NCI-H2196 treated with DMSO at 0.1 percent for 48 hours (cell line): Measurements from ENCODE around the gene GPR146.
"Not testable (repeated sequence)": the region's sequence is repeated elsewhere in the genome, so short reads cannot be mapped to it uniquely, and the experiment has no call there.

Experiments
- DNase-seq: peaks from one replicate; lab custom pipeline; 2025; ENCODE audit not compliant: unreplicated experiment; lab: John Stamatoyannopoulos, UW

The GPR146 gene

DNA sequence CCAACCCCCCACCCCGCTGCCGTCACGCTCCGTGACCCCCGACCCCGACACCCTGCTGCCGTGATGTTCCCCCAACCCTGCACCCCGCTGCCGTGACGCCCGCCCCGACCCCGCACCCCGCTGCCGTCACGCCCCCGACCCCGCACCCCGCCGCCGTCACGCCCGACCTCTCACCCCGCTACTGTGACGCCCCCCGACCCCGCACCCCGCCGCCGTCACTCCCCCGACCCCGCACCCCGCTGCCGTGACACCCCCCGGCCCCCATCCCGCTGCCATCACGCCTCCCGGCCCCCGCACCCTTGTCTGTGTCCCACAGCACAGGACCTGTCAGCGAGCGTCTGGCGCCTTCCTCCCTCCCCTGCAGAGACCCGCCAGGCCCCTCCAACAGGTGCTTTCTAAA, 29.7 kb downstream of the GPR146 start:
- DNase-seq: not testable (repeated sequence)

DNA sequence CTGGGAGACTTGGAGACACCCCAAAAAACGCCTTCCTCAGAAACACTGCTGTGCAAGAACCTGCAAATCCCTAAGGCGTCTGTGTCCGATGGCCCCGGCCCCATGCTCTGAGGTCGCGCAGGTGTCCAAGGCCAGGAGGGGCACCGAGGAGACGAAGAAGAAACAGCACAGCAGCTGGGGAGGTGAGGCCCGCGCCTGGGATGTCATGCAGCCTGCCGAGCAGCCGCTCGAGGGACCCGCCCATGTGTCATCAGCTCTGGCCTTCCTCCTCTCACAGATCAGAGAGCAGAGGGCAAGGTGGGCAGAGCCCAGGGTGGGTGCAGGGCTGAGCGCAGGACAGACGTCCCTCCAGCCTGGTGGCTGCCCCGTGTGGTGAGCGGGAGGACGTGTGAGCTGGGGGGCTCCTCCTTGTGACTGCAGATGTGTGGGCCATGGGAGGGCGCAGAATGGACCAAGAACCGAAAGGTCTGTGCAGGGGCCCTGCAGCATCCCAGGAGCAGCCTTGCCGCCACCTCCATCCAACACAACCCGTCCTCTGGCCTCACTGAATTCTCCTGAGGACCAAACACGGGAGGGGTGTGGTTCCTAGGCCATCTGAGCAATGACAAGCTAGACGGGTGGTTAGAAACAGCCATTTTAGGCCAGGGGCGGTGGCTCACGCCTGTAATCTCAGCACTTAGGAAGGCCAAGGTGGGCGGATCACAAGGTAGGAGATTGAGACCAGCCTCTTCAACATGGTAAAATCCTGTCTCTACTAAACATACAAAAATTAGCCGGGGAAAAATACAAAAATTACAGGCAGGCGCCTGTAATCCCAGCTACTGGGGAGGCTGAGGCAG, 30.5 kb downstream of the GPR146 start:
- DNase-seq: no peak

DNA sequence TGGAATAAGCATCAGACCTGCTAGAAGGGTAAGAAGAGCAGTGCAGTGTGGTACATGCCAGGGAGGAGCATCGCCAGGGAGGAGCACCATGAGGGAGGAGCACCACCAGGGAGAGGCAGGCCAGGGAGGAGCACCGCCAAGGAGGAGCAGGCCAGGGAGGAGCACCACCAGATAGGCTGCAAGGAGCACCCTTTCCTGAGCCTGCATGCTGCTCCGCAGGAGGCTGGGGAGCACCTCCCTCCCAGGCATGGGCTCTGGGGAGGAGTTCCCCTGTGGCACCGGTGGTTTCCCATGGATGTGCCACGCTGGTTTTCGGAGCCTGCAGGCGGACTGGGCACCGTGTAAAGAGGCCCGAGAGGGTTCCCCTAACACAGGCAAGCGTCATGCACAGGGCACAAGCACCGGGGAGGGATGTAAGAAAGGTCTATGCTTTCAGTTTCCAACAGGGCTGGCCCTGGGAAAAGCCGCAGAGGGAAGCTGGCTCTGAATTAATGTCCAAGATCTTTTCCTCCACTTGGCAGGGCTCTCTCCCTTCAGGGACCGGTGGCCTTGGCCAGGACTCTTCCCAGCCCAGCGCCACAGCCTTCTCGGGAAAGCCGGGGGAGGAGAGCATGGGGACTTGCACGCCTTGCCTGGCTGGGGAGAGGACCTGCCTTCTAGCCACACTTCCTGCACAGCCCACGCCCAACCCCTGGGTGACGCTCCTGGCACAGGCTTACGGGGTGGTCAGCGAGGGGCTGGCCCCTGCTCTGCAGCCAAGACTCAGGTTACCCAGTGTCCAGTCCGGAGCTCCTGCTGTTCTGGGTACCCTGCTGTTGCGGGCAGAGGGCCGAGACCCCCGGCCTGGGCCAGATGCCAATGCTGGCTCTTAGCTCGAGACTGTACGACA, 32.1 kb downstream of the GPR146 start:
- DNase-seq: no peak

DNA sequence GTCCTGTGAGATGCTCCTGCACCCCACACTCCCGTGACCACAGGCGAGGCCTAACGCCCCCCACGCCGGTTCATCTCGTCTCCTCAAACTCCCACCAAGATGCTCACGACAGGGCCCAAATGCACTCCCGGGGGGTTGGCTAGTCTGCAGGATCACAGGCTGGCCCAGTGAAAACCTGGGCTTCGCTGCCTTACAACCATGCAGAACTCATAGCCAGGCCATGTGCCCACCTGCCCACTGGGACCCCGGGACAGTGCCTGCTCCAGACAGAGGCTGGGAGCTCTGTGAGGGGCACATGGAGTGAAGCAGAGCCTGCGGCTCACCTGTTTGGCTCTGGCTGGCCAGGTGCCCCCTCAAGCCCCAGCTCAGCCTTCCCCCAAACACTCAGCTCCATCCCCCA, 34.2 kb downstream of the GPR146 start:
- DNase-seq: no peak

DNA sequence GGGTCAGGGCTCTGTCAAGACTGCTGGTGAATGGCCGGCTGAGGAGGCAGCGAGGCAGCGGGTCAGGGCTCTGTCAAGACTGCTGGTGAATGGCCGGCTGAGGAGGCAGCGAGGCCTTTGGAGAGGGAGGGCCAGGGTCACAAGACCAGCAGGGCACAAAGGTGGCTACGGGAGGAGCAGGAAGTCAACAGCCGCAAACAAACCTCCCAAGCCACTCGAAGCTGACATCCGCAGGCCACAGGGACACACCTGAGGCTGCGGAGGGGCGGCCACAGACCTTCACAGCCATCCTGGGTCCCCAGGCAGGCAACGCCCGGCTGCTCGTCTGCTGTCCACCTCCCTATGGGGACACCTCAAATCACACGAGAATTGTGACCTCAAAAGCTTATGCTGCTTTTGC, 34.6 kb downstream of the GPR146 start:
- DNase-seq: no peak

DNA sequence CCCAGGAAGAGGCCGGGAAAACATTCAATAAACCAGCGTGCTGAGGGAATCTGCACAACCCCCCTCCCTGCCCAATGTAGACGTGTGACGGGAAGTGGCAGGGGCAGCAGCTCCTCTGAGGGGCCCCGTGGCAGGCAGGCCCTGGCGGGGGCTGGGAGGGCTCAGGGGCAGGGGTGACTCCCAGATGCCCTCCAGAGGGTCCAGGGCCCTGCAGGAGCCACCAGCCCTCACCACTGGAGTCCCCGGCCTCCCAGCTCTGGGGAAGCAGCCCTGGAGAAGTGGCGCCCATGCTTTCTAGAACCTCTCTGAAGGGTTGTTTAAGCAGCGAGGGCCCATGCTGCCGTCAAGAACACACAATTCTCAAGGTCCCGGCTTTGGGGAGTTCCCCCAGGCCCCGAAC, 35.2 kb downstream of the GPR146 start:
- DNase-seq: no peak

DNA sequence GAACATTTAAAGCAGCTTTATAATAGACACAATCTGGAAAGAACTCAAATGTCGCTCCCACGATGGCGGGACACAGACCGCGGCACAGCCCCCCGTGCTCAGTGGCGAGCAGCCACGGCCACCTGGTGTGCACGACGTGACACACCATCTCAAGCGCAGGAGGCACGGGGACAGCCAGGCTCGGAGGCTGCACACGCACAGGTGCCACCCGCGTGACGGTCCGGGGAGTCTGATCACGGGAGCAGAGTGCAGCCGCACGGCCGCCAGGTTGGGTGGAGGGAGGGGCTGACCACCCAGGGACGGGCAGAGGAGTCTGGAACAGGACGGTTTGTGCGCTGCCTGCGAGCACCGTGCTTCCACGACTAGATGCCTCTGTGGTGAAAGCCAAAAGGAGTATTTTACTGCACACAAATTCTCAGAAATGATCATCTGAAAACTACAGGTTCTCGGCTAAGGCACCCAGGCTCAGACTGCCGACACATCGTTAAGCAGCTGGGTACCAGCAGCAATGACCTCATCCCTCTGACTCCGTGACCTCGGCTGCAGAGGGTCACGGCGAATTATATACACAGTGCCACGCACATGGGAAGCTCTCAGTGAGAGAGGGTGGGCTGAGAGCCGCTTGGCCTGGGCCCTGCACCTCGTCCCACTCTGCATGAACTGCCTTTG, 36.0 kb downstream of the GPR146 start:
- DNase-seq: no peak

DNA sequence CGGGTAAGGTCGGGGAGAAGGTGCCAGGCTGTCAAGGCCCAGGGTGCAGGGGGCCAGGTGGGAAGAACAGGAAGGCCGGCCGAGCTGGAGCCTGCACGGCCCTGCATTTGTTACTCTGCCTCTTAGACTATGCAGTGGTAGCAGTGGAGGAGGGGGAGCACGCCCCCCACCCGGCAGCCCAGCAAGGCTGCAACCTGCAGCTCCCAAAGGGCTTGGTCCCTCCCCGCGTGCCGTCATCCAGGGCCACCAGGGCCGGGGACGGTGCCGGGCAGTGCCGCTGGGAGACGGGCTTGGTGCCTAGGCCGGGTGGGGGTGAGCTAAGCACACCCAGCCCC, 36.5 kb downstream of the GPR146 start:
- DNase-seq: no peak

DNA sequence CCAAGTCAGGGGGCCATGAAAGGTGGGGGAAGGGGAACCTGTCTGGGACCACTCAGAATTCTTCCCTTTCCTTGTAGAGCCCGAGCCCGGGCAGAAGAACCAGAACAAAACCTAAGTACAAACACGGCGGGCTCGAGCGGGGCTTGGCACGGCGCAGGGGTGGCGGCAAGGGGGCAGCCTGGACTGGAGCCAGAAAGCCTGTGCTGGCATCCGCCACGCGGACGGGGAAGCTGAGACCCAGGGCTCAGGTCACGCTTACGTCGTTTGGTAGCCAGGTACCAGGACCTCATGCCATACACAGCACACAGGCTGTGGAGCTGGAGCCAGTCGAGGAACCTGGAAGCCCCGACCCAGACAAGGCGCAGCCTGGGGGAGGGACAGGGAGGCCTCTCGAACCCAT, 37.0 kb downstream of the GPR146 start:
- no peak for DNase-seq

DNA sequence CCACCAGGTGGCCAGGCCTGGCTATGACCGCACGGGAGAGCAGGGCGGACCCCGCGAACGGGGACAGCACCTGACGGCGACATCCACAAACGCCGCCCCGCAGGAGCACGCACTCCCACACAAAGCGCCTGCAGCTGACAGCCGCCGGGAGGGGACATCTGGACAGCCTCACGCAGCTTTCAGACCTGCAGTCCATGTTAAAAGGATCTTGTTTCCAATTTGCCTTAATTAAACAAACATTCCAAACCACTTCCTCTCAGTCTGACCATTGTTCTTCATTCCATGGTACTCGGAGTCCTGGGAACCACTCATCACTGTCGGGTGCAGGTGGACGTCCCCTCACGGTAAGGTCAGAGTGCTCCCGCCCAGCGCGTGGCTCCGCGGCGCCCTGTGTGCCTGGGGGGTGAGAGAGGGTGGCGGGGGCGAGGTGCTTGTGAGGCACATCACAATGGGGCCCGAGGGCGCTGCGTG, 37.6 kb downstream of the GPR146 start:
- DNase-seq: peak; percentile 54

DNA sequence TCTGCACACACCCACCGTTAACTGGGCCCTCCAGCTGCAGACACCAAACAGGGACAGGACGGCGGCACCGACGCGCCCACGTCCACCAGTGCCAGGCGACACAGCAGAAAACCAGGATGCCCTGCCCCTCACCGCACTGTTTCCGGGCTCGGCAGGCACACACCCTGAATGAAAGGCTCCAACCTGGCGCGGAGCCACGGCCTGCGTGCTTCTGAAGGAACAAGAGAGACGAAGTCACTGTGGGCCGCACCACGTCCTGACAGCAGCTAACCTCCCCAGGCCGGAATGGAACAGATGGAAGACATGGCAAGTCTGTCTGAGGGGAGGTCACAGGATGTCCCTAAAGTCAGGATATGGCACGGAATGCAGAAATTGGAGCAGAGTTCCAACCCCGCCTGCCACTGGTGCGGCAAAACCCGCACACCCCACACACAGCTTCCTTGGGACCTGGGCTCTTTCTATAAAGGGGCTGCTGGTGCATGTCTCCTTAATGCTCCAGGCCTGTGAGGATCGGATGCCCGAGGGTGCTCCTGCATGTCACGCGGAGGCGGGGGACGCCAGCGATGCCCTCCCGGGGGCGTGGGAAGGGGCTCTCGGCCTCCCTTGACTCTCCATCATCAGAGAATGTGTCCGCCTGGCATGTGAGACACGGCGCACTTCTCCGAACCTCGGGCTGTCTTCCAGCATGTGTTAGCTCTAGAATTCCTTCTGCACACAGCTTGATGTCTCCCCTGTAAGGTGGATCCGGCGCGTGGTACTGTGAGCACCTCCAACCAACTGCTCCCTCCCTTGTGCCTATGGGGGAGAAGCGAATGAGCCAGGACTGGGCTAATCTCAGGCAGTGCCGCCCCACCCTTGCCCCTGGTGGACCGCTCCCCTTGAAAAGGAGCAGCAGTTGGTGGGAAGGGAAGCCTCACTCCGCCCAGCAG, 39.6 kb downstream of the GPR146 start:
- DNase-seq: no peak

DNA sequence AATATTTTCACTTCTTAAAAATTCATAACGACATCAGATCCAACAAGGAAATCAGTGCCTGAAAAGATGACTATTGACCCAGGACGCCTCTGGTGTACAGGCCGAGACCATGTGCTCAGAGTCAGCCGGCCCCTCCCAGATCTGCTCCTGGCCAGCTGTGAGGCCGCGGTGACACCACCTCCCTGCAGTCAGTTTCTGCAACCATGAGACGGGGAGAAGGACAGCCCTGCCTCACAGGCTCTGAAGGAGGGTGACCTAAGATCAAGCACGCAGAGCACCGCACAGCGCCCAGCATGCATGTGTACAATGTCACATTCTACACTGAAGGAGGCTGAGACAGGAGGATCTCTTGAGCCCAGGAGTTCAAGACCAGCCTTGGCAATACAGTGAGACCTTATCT, 40.9 kb downstream of the GPR146 start:
- no peak for DNase-seq

DNA sequence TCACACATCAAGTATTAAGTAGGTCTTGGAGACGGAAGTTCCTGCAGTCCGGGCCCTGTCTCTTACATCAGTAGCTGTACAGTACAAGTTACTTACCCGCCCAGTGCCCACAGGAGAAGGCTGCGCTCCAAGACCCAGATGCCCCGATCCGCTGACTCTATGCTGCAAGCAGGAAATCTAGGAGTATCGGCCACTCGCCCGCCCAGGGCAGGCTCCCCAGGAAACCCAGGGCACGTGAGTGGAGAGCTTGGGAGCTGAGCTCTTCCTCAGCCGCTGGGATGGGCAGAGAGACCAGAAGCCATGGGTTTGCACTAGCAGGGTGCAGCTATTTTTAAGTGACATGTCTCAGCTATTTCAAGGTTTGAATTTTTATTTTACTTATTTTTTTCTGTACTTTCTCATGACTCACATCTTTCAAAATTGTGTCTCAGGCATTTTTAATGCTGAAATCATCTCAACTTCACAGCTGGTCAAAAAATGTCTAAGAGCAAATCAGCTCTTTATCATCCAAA, 41.6 kb downstream of the GPR146 start:
- DNase-seq: no peak

DNA sequence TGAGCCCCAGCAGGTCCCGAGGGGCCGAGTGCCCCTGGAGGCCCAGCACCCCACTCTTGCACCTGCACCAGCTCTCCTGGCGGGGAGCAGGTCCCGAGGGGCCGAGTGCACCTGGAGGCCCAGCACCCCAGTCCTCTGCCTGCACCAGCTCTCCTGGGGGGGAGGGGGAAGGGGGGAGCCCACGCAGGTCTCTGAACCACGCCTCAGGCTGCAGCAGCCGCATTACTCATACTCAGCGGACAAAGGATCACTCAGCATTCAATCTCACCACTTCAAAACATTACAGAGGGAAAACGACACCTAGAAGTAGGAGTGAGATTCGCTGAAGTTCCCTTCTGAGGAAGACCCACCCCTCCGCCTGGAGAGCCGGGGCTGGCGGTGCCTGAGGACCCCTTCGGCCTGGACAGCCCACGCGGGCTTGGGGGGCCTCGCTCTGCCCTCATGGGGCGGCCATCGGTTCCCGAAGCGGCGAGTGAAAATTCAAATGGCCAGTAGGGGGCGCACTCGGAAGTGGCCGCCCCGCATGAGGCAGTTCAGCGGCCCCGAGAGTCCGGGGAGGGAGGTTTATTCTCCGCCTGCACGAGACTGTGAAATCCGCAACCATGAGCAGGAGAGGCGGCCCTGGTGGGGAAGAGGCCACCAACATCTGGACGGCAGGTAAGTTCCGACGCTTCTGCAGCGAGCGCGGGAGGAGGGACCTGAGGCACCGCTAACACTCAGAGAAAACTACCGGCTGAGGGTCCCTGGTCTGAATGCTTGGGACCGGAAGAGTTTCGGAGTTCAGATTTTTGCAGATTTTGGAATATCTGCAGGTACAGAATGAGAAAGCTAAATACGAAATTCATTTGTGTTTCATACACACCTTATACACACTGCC, 42.5 kb downstream of the GPR146 start:
- no peak for DNase-seq

DNA sequence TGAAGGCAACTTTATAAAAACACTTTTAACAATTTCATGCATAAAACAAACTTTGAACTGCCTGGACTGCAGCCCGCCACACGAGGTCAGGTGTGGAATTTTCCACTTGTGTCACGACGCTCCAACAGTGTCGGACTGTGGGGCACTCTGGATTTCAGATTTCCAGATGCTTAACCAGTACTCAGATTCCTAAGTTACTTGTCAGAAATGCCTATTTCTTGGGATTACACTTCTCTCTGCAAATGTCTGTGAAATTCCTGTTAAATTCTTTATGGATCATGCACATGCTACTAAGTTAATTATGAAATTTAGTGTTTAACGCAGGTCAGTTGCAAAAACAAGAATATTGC, 43.1 kb downstream of the GPR146 start:
- DNase-seq: no peak

DNA sequence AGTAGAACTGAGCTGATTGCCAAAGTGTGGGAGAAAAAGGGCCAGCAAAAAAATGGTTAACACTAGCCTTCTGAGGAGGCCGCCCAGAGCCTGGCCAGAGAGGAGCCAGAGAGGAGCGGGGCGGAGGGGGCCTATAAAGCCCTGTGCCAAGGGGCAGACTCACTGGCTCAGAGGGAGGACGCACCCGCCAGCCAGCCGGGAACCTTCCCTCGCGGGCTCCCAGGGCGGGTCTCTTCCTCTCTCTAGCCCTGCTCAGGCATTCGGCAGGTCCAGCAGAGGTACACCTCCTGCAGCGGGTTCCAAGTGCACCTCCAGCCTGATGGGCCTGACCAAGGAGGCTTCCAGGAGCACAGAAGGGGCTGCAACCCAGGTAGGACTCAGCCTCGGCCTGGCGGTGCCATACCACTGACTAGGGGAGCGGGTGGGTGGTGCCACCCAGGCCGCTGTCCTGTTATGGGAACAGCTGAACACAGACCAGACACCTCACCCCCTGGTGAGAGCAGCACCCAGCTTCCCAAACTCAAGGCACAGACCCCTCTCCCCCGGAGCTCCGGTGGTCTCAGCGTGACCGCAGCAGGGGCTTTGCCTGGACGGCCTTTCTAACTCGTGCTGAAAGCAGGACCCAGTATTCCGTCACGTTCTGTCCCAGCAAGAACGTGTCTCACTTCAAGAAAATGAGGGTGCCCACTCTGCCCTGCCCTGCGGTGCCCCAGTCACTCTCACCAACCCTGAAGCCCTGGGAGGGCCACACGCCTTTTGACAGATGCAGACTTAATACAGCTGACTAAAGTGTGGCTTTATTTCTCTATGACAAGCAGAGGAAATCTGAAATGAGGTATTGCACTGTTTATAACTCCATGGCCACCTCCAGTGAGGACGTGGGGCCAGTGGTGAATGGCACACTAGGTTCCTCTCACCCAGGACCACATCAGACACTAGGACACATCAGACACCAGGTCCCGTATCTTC, 43.9 kb downstream of the GPR146 start, which contains the start of gene GPER1:
Gene GPER1 (plus strand): TSS at position 162 of the 969 bp plus-strand sequence. CDS start 3,616 bp downstream, outside the sequence.
- DNase-seq: peak; percentile 24

DNA sequence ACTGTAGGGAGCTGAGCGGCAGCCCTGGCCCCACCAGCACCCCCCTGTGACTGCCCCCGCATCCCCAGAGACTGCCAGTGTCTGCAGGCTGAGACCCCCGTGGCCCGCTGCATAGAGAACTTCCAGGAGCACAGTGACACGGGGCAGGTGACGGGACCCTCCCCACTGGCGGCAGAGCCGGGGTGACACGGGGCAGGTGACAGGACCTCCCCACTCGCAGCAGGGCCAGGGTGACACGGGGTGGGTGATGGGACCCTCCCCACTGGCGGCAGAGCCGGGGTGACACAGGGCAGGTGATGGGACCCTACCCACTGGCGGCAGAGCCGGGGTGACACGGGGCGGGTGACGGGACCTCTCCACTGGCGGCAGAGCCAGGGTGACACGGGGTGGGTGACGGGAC, 45.9 kb downstream of the GPR146 start:
- no peak for DNase-seq
